C4-2B (cell line): ENCODE data around the gene HPD.

Experiments used
- ZFX ChIP-seq: fragments of 450-650 bp; IDR thresholded peaks from 2 replicates; pipeline ENCODE4 v1.6.1; 2017
- TF ChIP-seq, protein P1 (sequence below): fragments of 450-650 bp; conservative IDR thresholded peaks from 2 replicates; pipeline ENCODE4 v1.5.1; 2017; ENCODE audit warnings: mild to moderate bottlenecking

DNA sequence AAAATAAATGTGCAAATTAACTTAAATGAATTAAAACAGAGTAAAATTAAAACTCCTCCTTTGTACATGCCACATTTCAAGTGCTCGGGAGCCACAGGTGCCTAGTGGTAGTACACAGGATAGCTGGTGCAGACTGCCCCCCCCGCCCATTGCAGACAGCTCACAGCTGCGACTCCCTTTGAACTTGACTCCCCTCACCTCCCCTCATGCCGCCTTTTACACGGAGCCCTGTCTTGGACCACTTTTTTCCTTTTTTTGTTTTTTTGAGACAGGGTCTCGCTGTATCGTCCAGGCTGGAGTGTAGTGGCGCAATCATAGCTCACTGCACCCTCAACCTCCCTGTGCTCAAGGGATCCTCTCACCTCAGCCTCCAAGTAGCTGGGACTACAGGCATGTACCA, 43.4 kb downstream of the HPD start:
- TF ChIP-seq, protein P1, sequence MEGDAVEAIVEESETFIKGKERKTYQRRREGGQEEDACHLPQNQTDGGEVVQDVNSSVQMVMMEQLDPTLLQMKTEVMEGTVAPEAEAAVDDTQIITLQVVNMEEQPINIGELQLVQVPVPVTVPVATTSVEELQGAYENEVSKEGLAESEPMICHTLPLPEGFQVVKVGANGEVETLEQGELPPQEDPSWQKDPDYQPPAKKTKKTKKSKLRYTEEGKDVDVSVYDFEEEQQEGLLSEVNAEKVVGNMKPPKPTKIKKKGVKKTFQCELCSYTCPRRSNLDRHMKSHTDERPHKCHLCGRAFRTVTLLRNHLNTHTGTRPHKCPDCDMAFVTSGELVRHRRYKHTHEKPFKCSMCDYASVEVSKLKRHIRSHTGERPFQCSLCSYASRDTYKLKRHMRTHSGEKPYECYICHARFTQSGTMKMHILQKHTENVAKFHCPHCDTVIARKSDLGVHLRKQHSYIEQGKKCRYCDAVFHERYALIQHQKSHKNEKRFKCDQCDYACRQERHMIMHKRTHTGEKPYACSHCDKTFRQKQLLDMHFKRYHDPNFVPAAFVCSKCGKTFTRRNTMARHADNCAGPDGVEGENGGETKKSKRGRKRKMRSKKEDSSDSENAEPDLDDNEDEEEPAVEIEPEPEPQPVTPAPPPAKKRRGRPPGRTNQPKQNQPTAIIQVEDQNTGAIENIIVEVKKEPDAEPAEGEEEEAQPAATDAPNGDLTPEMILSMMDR: no peak
- no peak for TF ChIP-seq ZFX
